ENCODE results near the gene SPATA32. TPM values are rescaled to one million over a fixed set of nuclear protein-coding genes. Genes with fewer than 3 reads are reported as not detected.
A peak's percentile ranks its signal among the peaks of the same experiment; 100 is the strongest.

Gene SPATA32
- total RNA-seq, 1 experiment from 2014 or later: 0.15 TPM

DNA sequence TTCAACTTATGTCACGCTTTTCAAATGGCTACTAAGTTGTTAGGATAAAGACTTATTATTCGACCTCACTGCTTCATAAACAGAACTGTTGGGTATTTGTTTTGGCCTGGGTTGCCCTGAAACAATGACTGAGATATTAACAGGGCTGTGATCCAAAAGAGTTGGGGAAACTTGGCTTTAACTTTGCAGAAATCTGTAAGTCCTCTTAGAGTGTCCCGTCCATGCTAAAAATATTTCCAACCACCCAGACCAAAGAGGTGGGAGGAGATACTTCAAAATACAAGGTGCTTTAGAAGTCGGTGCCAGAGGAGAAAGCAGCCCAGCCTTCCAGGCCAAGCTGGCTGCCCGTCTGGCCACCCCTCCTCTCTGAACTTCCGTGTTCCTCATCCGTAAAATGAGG, 16.1 kb upstream of the SPATA32 start:
- no TSS peak for BruUV-seq (replicated peaks)
- Histone ChIP-seq H3K4me3 (replicated peaks in 1 of 2; ENCODE audit: low read depth in 1 of 2, low read length in 2 of 2) (no peak overlapping the region), H3K27ac (ENCODE audit: low read depth, low read length) (peak overlapping the region; percentile 36; the same call in 1 of the 2 replicates), H3K4me1 (ENCODE audit: control insufficient read depth in 1 of 2, insufficient read depth in 2 of 2, low read length in 2 of 2) (peaks cover 17 to 42% of the 10 kb centered on the region in 2 experiments), H2AFZ (ENCODE audit: low read depth, low read length, poor library complexity, severe bottlenecking) (no peak overlapping the region), H3K27me3 (ENCODE audit: insufficient read depth, low read length) (no peaks in the 10 kb centered on the region), H3K9me3 (ENCODE audit: control insufficient read depth in 1 of 2, insufficient read depth in 1 of 2, low read depth in 1 of 2, low read length in 2 of 2) (no peaks in the 10 kb centered on the region), H3K4me2 (ENCODE audit: low read length) (no peak overlapping the region), H3K9ac (ENCODE audit: low read length) (no peak overlapping the region), H3K79me2 (ENCODE audit: insufficient read depth, low read length) (peaks cover 17% of the 10 kb centered on the region), H3K9me2 (ENCODE audit: insufficient read depth) (no peaks in the 10 kb centered on the region), H3K36me3 (ENCODE audit: control insufficient read depth in 1 of 2, insufficient read depth in 2 of 2, low read length in 2 of 2) (peaks cover 16 to 34% of the 10 kb centered on the region in 2 experiments), H4K20me1 (ENCODE audit: insufficient read depth) (no peaks in the 10 kb centered on the region; the same call in 1 of the 2 replicates)
- intact Hi-C loops (cut with micrococcal nuclease): loop anchor here (1.0 to 2.0 kb wide), 2 partner anchors 39 to 107 kb away; partner anchors contain the start of gene MAP3K14
- ChIA-PET CTCF (interaction anchor here (0.7 to 5.5 kb wide), 25 partner anchors 9 to 148 kb away, joined by 3 to 115 read pairs (median 4); partner anchors contain the start of genes ACBD4 and MAP3K14), POLR2A (no interaction called here), RAD21 (ENCODE audit: low non-redundant PET in 1 of 2, low total read pairs in 2 of 2, uncharacterized antibody in 2 of 2, unreplicated experiment in 2 of 2) (interaction anchor here in 1 of 2 experiments (1.1 to 1.9 kb wide), 2 partner anchors 43 to 107 kb away, joined by 3 to 17 read pairs; no protein-coding TSS in a partner anchor)
- DNase-seq (ENCODE audit: low read depth, low spot score) (no peak), ATAC-seq (no peak)
- no peak for TF ChIP-seq POLR2A (IDR thresholded peaks at IDR 0.05; ENCODE audit: borderline replicate concordance, extremely low read depth, insufficient read depth, insufficient read length)
- TF ChIP-seq FOSL1 (IDR thresholded peaks at IDR 0.05; ENCODE audit: low read depth): no peak
- TF ChIP-seq SRF (IDR thresholded peaks at IDR 0.05; ENCODE audit: low read depth): no peak
- no peak for TF ChIP-seq CEBPB (IDR thresholded peaks at IDR 0.05; ENCODE audit: low read depth)
- TF ChIP-seq JUND (IDR thresholded peaks at IDR 0.05): no peak
- TF ChIP-seq, protein P1, sequence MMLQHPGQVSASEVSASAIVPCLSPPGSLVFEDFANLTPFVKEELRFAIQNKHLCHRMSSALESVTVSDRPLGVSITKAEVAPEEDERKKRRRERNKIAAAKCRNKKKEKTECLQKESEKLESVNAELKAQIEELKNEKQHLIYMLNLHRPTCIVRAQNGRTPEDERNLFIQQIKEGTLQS (IDR thresholded peaks at IDR 0.05): no peak
- no peak for TF ChIP-seq TCF7L2 (IDR thresholded peaks at IDR 0.05; ENCODE audit: borderline replicate concordance, extremely low read depth, insufficient read depth, insufficient read length)
- TF ChIP-seq CBX3 (IDR thresholded peaks at IDR 0.05; ENCODE audit: low read depth): 0 out of 2 replicates have a peak, but pooled peaks have one; percentile 1

DNA sequence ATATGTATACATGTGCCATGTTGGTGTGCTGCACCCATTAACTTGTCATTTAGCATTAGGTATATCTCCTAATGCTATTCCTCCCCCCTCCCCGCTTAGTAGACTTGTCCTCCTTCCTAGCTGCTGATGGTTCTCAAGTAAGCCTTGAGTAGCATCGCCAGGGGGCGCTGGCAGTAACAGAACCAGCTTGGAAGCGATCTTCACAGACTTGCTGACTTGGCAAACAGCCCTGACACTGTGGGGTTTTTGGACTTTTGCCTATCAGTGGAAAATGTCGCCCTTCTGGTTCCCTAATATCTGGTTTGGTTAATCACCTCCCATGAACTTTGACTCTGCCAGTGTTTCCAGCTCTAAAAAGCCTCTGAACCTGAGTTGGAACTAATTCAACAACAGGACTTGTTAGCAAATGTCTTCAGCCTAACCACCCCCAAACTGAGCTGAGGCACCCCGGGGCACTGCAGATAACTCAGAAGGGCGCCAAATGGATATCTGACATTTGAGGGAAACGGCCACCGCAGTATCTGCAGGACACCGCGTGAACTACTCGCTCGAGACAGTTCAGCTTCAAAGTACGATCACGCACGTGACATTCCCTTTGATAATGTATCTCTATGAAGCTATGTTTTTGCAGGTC, 15.4 kb upstream of the SPATA32 start:
- ChIA-PET POLR2A (interaction anchor here (1.0 kb wide), 1 partner anchor 129 kb away, joined by 3 read pairs; the partner anchor contains the start of gene HEXIM1), RAD21 (ENCODE audit: low non-redundant PET in 1 of 2, low total read pairs in 2 of 2, uncharacterized antibody in 2 of 2, unreplicated experiment in 2 of 2) (interaction anchor here (0.8 to 1.9 kb wide), 6 partner anchors 40 to 108 kb away, joined by 3 to 17 read pairs (median 3); partner anchors contain the start of gene MAP3K14 (in 1 of the 2)), CTCF (interaction anchor here (0.7 to 5.5 kb wide), 30 partner anchors 9 to 148 kb away, joined by 3 to 115 read pairs (median 4); partner anchors contain the start of genes ACBD4 and MAP3K14)
- BruUV-seq (replicated peaks): no TSS peak
- H3K4me2 ChIP-seq (ENCODE audit: low read length): peak overlapping the region; percentile 30
- peak overlapping the region; percentile 36 for H3K27ac ChIP-seq (ENCODE audit: low read depth, low read length)
- H2AFZ ChIP-seq (ENCODE audit: low read depth, low read length, poor library complexity, severe bottlenecking): no peak overlapping the region
- peaks cover 16 to 29% of the 10 kb centered on the region in 2 experiments for H3K36me3 ChIP-seq (ENCODE audit: control insufficient read depth in 1 of 2, insufficient read depth in 2 of 2, low read length in 2 of 2)
- peaks cover 17 to 38% of the 10 kb centered on the region in 2 experiments for H3K4me1 ChIP-seq (ENCODE audit: control insufficient read depth in 1 of 2, insufficient read depth in 2 of 2, low read length in 2 of 2)
- ATAC-seq (peak; percentile 87), DNase-seq (ENCODE audit: low read depth, low spot score) (peak; percentile 90)
- no peaks in the 10 kb centered on the region for H3K9me3 ChIP-seq (ENCODE audit: control insufficient read depth in 1 of 2, insufficient read depth in 1 of 2, low read depth in 1 of 2, low read length in 2 of 2)
- H3K79me2 ChIP-seq (ENCODE audit: insufficient read depth, low read length): peaks cover 11% of the 10 kb centered on the region
- H3K9me2 ChIP-seq (ENCODE audit: insufficient read depth): no peaks in the 10 kb centered on the region
- no peaks in the 10 kb centered on the region for H3K27me3 ChIP-seq (ENCODE audit: insufficient read depth, low read length)
- intact Hi-C loops (cut with micrococcal nuclease): loop anchor here (1.0 to 2.0 kb wide), 2 partner anchors 39 to 108 kb away; partner anchors contain the start of gene MAP3K14
- H4K20me1 ChIP-seq (ENCODE audit: insufficient read depth): no peaks in the 10 kb centered on the region; the same call in 1 of the 2 replicates
- H3K4me3 ChIP-seq (replicated peaks in 1 of 2; ENCODE audit: low read depth in 1 of 2, low read length in 2 of 2): no peak overlapping the region
- H3K9ac ChIP-seq (ENCODE audit: low read length): no peak overlapping the region; the same call in 1 of the 2 replicates
- TF ChIP-seq SRF (IDR thresholded peaks at IDR 0.05; ENCODE audit: low read depth) (no peak), POLR2A (IDR thresholded peaks at IDR 0.05; ENCODE audit: borderline replicate concordance, extremely low read depth, insufficient read depth, insufficient read length) (no peak), ZNF274 (IDR thresholded peaks at IDR 0.05; ENCODE audit: low read depth, low read length) (no peak), ELF1 (IDR thresholded peaks at IDR 0.05; ENCODE audit: borderline replicate concordance, low read depth) (no peak), RAD21 (IDR thresholded peaks at IDR 0.05; ENCODE audit: low read depth) (peak; percentile 91), EZH2phosphoT487 (IDR thresholded peaks at IDR 0.05; ENCODE audit: borderline replicate concordance) (no peak), CBX3 (IDR thresholded peaks at IDR 0.05; ENCODE audit: low read depth) (0 out of 2 replicates have a peak, but pooled peaks have one; percentile 7), EGR1 (IDR thresholded peaks at IDR 0.05; ENCODE audit: low read depth) (no peak), ZFX (IDR thresholded peaks at IDR 0.05) (no peak)
- TF ChIP-seq, protein P2, sequence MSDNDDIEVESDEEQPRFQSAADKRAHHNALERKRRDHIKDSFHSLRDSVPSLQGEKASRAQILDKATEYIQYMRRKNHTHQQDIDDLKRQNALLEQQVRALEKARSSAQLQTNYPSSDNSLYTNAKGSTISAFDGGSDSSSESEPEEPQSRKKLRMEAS (IDR thresholded peaks at IDR 0.05): peak; percentile 30; the same call in 1 of the 2 replicates
- TF ChIP-seq, protein P3, sequence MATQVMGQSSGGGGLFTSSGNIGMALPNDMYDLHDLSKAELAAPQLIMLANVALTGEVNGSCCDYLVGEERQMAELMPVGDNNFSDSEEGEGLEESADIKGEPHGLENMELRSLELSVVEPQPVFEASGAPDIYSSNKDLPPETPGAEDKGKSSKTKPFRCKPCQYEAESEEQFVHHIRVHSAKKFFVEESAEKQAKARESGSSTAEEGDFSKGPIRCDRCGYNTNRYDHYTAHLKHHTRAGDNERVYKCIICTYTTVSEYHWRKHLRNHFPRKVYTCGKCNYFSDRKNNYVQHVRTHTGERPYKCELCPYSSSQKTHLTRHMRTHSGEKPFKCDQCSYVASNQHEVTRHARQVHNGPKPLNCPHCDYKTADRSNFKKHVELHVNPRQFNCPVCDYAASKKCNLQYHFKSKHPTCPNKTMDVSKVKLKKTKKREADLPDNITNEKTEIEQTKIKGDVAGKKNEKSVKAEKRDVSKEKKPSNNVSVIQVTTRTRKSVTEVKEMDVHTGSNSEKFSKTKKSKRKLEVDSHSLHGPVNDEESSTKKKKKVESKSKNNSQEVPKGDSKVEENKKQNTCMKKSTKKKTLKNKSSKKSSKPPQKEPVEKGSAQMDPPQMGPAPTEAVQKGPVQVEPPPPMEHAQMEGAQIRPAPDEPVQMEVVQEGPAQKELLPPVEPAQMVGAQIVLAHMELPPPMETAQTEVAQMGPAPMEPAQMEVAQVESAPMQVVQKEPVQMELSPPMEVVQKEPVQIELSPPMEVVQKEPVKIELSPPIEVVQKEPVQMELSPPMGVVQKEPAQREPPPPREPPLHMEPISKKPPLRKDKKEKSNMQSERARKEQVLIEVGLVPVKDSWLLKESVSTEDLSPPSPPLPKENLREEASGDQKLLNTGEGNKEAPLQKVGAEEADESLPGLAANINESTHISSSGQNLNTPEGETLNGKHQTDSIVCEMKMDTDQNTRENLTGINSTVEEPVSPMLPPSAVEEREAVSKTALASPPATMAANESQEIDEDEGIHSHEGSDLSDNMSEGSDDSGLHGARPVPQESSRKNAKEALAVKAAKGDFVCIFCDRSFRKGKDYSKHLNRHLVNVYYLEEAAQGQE (IDR thresholded peaks at IDR 0.05; ENCODE audit: low read depth): no peak

Measured in HCT116 (cell line).